DOHH2 (cell line): Measurements from ENCODE around the gene FBN3.

Experiments
- H3F3A ChIP-seq: fragments of 200-600 bp; sonication (generic), shearing (Covaris generic); 2 replicates; pipeline ENCODE4 v1.6.0; 2016; ENCODE audit warnings: antibody characterized with exemption, mild to moderate bottlenecking; ENCODE audit not compliant: control insufficient read depth, insufficient read depth
- H3K27ac ChIP-seq: fragments of 200-600 bp; sonication (generic); 2 replicates; pipeline ENCODE4 v1.5.1; 2014; ENCODE audit warnings: low read depth, mild to moderate bottlenecking, low read length, moderate library complexity
- H3K27me3 ChIP-seq: fragments of 200-600 bp; sonication (generic); 2 replicates; pipeline ENCODE4 v1.6.1; 2014; ENCODE audit warnings: mild to moderate bottlenecking, low read length, mixed read lengths; ENCODE audit not compliant: control insufficient read depth
- H3K36me3 ChIP-seq: fragments of 200-600 bp; sonication (generic); 2 replicates; pipeline ENCODE4 v1.6.1; 2014; ENCODE audit warnings: mild to moderate bottlenecking, low read length, moderate library complexity, mixed read lengths; ENCODE audit not compliant: control insufficient read depth
- H3K4me1 ChIP-seq: fragments of 200-600 bp; sonication (generic); 2 replicates; pipeline ENCODE4 v1.6.1; 2014; ENCODE audit warnings: mild to moderate bottlenecking, low read length, mixed read lengths; ENCODE audit not compliant: control insufficient read depth
- H3K4me2 ChIP-seq: fragments of 200-600 bp; sonication (generic); 2 replicates; pipeline ENCODE4 v1.6.0; 2014; ENCODE audit warnings: mild to moderate bottlenecking, low read length, moderate library complexity
- H3K4me3 ChIP-seq: fragments of 200-600 bp; sonication (generic); 2 replicates; pipeline ENCODE4 v1.5.1; 2014; ENCODE audit warnings: mild to moderate bottlenecking, low read length, mixed read lengths
- H3K79me2 ChIP-seq: fragments of 200-600 bp; sonication (generic); 2 replicates; pipeline ENCODE4 v1.6.1; 2014; ENCODE audit warnings: mild to moderate bottlenecking, low read length, mixed read lengths; ENCODE audit not compliant: control insufficient read depth
- H3K9me2 ChIP-seq: fragments of 200-600 bp; sonication (generic); replicated peaks from 2 replicates; pipeline ENCODE4 v1.6.1; 2014; ENCODE audit warnings: mild to moderate bottlenecking, low read length, mixed read lengths; ENCODE audit not compliant: control insufficient read depth
- H3K9me3 ChIP-seq: fragments of 200-600 bp; sonication (generic); 2 replicates; pipeline ENCODE4 v1.6.1; 2014; ENCODE audit warnings: antibody characterized with exemption, low read length, mixed read lengths; ENCODE audit not compliant: control insufficient read depth, insufficient read depth
- H4K20me1 ChIP-seq: fragments of 200-600 bp; sonication (generic); 2 replicates; pipeline ENCODE4 v1.6.0; 2014; ENCODE audit warnings: low read depth, mild to moderate bottlenecking, antibody characterized with exemption, low read length, moderate library complexity; ENCODE audit not compliant: control insufficient read depth, insufficient read depth
- CTCF ChIP-seq: fragments of 200-600 bp; sonication (generic); IDR thresholded peaks from one replicate; pipeline ENCODE4 v1.5.1; 2014; ENCODE audit warnings: antibody characterized with exemption, mild to moderate bottlenecking, low read depth, low read length; ENCODE audit not compliant: poor library complexity, severe bottlenecking
- EZH2phosphoT487 ChIP-seq: fragments of 200-600 bp; sonication (generic); IDR thresholded peaks from 2 replicates; pipeline ENCODE4 v1.6.1; 2017; ENCODE audit warnings: borderline replicate concordance, mild to moderate bottlenecking, antibody characterized with exemption, low read length, moderate library complexity, mixed read lengths

The FBN3 gene

GRCh38 chr19:8109890-8110662 is 39.3 kb downstream of the FBN3 start:
- no peaks in the 10 kb centered on the region for H4K20me1 ChIP-seq

GRCh38 chr19:8109455-8109854 is 39.9 kb downstream of the FBN3 start:
- H4K20me1 ChIP-seq, result no peaks in the 10 kb centered on the region
- H3F3A ChIP-seq, result no peaks in the 10 kb centered on the region
- no peak overlapping the region for H3K4me2 ChIP-seq
- H3K27me3 ChIP-seq, result no peaks in the 10 kb centered on the region
- H3K9me2 ChIP-seq, result no peaks in the 10 kb centered on the region
- no peaks in the 10 kb centered on the region for H3K79me2 ChIP-seq
- TF ChIP-seq CTCF (no peak), EZH2phosphoT487 (no peak)
- H3K36me3 ChIP-seq, result no peaks in the 10 kb centered on the region
- H3K9me3 ChIP-seq, result no peaks in the 10 kb centered on the region
- H3K4me3 ChIP-seq, result no peak overlapping the region
- H3K27ac ChIP-seq, result no peak overlapping the region
- no peaks in the 10 kb centered on the region for H3K4me1 ChIP-seq

More at GRCh38 chr19:8109890-8110662, 39.3 kb downstream of the FBN3 start:
- Histone ChIP-seq H3F3A (no peaks in the 10 kb centered on the region), H3K27me3 (no peaks in the 10 kb centered on the region), H3K79me2 (no peaks in the 10 kb centered on the region), H3K36me3 (no peaks in the 10 kb centered on the region), H3K4me3 (no peak overlapping the region), H3K9me2 (no peaks in the 10 kb centered on the region), H3K27ac (no peak overlapping the region), H3K4me1 (no peaks in the 10 kb centered on the region), H3K4me2 (no peak overlapping the region), H3K9me3 (no peaks in the 10 kb centered on the region)
- no peak for TF ChIP-seq EZH2phosphoT487
- no peak for TF ChIP-seq CTCF

GRCh38 chr19:8108560-8109445 is 40.6 kb downstream of the FBN3 start:
- no peaks in the 10 kb centered on the region for H3K9me3 ChIP-seq
- no peaks in the 10 kb centered on the region for H3K4me1 ChIP-seq
- no peaks in the 10 kb centered on the region for H3K27me3 ChIP-seq
- H3F3A ChIP-seq, result no peaks in the 10 kb centered on the region
- H3K79me2 ChIP-seq, result no peaks in the 10 kb centered on the region
- H3K4me2 ChIP-seq, result no peak overlapping the region
- no peaks in the 10 kb centered on the region for H3K36me3 ChIP-seq
- no peak for TF ChIP-seq EZH2phosphoT487
- no peak for TF ChIP-seq CTCF
- H3K27ac ChIP-seq, result no peak overlapping the region
- no peaks in the 10 kb centered on the region for H3K9me2 ChIP-seq
- H4K20me1 ChIP-seq, result no peaks in the 10 kb centered on the region
- no peak overlapping the region for H3K4me3 ChIP-seq
